Right renal pelvis (tissue), 4 donors: ENCODE data around the gene TLK1. TPM values are rescaled to one million over a fixed set of nuclear protein-coding genes. Genes with fewer than 3 reads are reported as not detected.
"Not testable (repeated sequence)": the region's sequence is repeated elsewhere in the genome, so short reads cannot be mapped to it uniquely, and the experiment has no call there.

ENCODE experiments used
- DNase-seq, 4 donors: peaks; one replicate each; pipeline ENCODE4 v3.0.0-alpha.2; 2013; ENCODE audit warnings: low read depth in 4 of 4, low spot score in 3 of 4, missing footprints in 1 of 4
- polyA plus RNA-seq, 4 donors: library from polyadenylated mRNA; unstranded; fragments of 120-200 nt; gene quantifications; one replicate each; pipeline ENCODE4 v1.2.1, GENCODE V29; 2013; ENCODE audit not compliant: insufficient read length in 4 of 4

Gene TLK1
- polyA plus RNA-seq, 4 donors, result 41.5 to 59.6 (median 58.6) TPM

DNA sequence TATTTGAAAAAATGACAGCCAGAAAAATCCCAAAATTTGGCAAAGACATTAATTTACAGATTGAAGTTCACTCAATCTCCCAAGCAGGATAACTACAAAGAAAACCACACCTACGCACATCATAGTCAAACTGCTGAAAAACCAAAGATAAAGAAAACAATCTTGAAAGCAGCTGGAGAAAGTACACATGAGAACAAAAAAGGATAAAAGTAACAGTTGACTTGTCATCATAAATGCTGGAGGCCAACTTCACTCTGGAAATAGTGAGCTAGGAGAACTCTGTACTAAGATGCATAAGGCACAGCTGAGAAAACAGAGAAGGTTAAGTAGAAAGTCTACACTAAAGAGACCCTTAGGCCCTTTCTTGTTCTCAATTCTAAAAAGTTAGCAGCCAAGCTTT lies 73.1 kb downstream of the TLK1 start:
- DNase-seq, result no peak

DNA sequence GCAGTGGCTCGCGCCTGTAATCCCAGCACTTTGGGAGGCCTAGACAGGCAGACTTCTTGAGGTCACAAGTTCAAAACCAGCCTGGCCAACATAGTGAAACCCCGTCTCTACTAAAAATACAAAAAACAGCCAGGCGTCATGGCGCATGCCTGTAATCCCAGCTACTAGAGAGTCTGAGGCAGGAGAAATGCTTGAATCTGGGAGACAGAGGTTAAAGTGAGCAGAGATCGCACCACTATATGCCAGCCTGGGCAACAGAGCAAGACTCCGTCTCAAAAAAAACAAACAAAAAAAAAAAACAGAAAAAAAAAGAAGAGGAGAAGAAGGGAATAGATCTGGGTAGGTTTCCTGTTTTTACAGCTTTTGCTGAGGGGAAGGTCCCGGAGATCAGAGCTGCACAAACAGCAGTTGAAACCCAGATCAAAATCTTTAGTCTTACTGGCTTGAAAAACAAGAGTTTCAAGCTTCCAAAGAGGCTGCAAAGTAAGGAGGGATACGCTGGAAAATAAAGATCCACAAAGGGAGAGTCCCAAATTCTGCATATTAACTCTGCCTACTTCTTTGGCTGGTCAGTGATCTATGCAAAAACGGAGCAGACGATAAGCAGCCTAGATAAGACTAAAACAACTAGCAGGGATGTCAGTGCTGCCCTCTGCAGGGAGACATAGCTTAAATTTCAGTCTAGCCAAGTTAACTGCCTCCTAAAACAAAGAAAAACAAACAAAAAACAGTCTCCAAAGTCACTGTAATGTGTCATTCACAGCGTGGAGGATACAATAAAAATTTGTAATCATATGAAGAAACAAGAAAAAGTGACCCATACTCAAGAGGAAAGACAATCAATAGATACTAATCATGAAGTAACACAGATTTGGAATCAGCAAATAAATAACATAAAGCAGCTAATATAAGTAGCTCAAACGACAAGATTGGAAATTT lies 74.1 kb downstream of the TLK1 start:
- DNase-seq, result peak; percentile 20 to 46 (median 34)

- DNase-seq, result no peak
Measured at GRCh38 chr2:171084128-171084527, 76.6 kb downstream of the TLK1 start.

- no peak for DNase-seq
Measured at GRCh38 chr2:171083451-171083850, 77.2 kb downstream of the TLK1 start.

GRCh38 chr2:171081649-171082111 lies 79.0 kb downstream of the TLK1 start:
- DNase-seq, result no peak

GRCh38 chr2:171080607-171081006 lies 80.1 kb downstream of the TLK1 start:
- DNase-seq, result no peak

DNA sequence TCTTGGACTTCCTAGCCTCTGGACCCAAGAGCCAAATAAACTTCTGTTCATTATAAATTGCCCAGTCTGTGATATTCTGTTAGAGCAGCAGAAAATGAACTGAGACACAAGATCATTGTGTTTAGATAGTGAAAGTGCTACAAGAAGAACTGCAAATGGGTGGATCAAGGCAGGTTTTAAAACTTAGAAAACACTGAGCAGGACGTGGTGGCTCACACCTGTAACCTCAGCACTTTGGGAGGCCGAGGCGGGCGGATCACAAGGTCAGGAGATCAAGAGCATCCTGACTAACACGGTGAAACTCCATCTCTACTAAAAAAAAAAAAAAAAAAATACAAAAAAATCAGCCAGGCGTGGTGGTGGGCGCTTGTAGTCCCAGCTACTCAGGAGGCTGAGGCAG lies 84.3 kb downstream of the TLK1 start:
- DNase-seq, result not testable (repeated sequence)

DNA sequence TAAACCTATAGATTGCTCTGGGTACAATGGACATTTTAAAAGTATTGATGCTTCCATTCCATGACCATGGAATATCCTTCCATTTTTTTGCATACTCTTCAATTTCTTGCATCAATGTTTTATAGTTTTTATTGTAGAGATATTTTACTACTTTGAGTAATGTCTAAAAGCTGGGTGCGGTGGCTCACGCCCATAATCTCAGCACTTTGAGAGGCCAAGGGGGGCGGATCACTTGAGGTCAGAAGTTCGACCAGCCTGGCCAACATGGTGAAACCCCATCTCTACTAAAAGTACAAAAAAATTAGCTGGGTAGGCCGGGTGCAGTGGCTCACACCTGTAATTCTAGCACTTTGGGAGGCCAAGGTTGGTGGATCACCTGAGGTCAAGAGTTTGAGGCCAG lies 88.5 kb downstream of the TLK1 start:
- DNase-seq, result no peak

GRCh38 chr2:171069286-171069956 lies 91.3 kb downstream of the TLK1 start:
- DNase-seq, result no peak

GRCh38 chr2:171066110-171066509 lies 94.6 kb downstream of the TLK1 start:
- no peak for DNase-seq

DNA sequence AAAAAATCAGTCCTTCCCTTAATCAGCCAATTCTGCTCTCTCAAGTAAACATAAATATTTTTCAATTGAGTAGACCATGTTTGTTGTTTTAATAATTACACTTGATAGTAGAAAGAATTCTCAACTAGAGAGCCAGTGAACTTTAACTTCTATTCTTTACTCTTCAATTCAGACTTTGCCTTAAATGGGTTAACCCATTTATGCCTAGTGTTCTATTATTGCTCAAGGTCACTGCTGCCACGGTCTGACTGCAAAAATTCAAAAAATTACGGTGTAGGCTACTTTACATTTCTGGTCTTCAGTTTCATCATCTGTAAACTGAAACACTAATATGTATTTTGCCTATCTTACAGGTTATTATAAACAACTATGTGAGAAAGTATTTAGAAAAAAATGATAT lies 103.1 kb downstream of the TLK1 start:
- DNase-seq, result no peak

- no peak for DNase-seq
Measured at GRCh38 chr2:171056307-171056706, 104.4 kb downstream of the TLK1 start.

GRCh38 chr2:171049691-171050090 lies 111.0 kb downstream of the TLK1 start:
- DNase-seq, result no peak

GRCh38 chr2:171046048-171046560 lies 114.6 kb downstream of the TLK1 start:
- no peak for DNase-seq

- no peak for DNase-seq
Measured at GRCh38 chr2:171044416-171044815, 116.3 kb downstream of the TLK1 start.

DNA sequence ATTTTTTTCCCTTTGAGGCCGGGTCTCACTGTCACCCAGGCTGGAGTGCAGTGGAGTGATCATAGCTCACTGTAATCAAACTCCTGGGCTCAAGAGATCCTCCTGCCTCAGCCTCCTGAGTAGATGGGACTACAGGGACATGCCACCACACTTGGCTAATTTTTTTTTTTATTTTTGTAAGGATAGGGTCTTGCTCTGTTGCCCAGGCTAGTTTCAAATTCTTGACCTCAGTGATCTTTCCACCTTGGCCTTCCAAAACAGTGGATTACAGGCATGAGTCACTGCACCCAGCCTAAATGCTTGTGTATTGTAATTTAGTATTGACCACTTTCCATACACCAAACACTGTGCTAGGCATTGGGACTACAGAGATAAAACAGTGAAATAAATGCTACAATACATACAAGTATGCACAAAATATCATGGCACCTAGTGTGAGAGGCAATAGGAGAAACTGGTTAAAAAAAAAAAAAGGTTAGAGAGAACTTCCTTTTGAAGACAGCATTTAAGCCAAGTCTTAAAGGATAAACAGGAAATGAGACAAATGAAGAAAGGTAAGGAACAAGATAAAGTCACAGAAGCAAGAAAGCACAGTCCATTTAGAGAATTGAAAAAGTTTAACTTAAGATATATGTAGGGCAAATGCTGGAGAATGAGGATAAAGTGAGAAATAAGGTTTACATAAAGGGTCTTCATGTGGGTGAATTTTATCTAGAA lies 118.3 kb downstream of the TLK1 start:
- DNase-seq, result no peak

GRCh38 chr2:171036532-171036931 lies 124.2 kb downstream of the TLK1 start:
- DNase-seq, result no peak

DNA sequence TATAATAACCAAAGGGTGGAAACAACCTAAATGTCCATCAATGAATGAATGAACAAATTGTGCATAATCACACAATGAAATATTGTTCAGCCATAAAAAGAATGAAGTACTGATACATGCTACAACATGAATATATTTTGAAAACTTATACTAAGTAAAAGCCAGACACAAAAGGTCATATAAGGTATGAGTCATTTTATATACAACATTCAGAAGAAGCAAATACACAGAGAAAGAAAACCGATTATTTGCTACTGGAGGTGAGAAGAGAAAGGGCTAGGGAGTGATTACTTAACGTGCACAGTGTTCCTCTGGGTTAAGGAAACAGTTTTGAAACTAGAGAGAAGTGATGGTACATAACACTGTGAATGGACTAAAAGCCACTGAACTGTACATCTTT lies 126.4 kb downstream of the TLK1 start:
- DNase-seq, result no peak

- DNase-seq, result no peak
Measured at GRCh38 chr2:171025214-171025613, 135.5 kb downstream of the TLK1 start.

GRCh38 chr2:171018522-171018921 lies 142.2 kb downstream of the TLK1 start:
- DNase-seq, result no peak

DNA sequence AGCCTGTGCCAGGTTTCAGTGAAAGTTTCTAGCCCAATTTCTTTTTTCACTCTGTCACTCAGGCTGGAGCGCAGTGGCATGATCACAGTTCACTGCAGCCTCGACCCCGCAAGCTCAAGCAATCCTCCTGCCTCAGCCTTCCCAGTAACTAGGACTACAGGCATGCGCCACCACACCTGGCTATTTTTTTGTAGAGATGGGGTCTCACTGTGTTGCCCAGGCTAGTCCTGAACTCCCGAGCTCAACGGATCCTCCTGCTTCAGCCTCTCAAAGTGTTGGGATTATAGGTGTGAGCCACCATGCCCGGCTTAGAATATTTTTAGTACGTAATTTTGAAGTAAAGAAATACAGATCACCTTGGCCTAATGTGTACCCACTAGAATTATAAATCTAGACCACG lies 144.6 kb downstream of the TLK1 start:
- DNase-seq, result no peak
